HG02759 (cell line): ENCODE results near the gene SEPTIN5.

ENCODE experiments used
- ATAC-seq: cut with Tn5 transposase; IDR thresholded peaks from one replicate; pipeline ENCODE4 v1.9.1; 2021; ENCODE audit warnings: mild to moderate bottlenecking, moderate library complexity; ENCODE audit not compliant: unreplicated experiment

The SEPTIN5 gene

GRCh38 chr22:19769393-19769715, 55.1 kb downstream of the SEPTIN5 start:
- no peak for ATAC-seq

DNA sequence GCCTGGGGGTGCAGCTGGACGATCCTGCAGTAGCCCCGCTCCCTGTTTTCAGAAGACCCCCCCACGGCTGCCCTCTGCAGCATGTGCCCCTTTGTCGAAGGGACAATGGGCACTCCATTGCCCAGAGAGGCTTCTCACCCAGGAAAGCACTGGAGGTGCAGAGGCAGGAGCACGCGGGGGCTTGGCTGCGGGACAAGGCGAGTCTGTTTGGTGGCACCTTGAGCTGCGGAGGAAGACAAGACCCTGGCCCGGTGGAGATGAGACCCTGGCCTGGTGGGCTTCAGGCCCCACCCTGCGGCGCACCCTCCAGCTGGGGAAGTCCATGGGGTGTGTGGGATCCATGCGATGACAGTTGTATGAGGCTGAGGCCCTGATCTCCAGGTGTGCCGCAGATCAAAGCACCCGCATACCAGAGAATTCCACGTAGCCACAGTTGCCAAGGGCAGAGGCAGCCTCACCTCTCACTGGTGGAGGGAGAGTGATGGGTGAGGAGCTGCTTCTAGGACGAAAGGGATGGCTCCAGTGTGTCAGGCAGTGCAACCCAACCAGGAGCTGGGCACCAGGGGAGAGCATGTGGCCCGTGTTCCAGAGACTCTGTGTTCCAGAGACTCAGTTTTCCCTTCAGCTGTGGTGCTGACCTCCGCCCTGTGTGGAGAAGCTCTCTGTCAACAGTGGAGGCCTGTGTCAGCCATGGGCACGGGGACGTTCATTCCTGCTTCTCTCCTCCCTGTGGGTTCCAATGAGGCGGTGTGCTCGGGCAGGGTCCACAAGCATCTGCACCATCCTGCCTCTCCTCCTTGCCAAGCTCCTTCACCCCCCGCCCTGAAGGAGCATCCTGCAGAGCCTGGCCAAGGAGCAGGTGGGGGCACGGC, 56.3 kb downstream of the SEPTIN5 start:
- ATAC-seq = no peak

- ATAC-seq = no peak
Observed at GRCh38 chr22:19772422-19772672, 58.0 kb downstream of the SEPTIN5 start.
